NCI-H2227 treated with DMSO at 0.1 percent for 48 hours (cell line): ENCODE results near the gene KIRREL1.
A peak's percentile ranks its signal among the peaks of the same experiment; 100 is the strongest.

Experiments used
- DNase-seq: peaks from one replicate; lab custom pipeline; 2025; lab: John Stamatoyannopoulos, UW

KIRREL1 gene

GRCh38 chr1:157975228-157975950 lies 18.1 kb upstream of the KIRREL1 start:
- DNase-seq, result no peak

- DNase-seq, result no peak
Observed at GRCh38 chr1:157976888-157977287, 16.6 kb upstream of the KIRREL1 start.

GRCh38 chr1:157978586-157979403 lies 14.7 kb upstream of the KIRREL1 start:
- no peak for DNase-seq

GRCh38 chr1:157982136-157982535 lies 11.3 kb upstream of the KIRREL1 start:
- DNase-seq, result no peak

GRCh38 chr1:157983787-157984186 lies 9.7 kb upstream of the KIRREL1 start:
- no peak for DNase-seq

- no peak for DNase-seq
Observed at GRCh38 chr1:157984469-157984868, 9.0 kb upstream of the KIRREL1 start.

GRCh38 chr1:157985473-157985872 lies 8.0 kb upstream of the KIRREL1 start:
- DNase-seq, result no peak

GRCh38 chr1:157988002-157988401 lies 5.4 kb upstream of the KIRREL1 start:
- DNase-seq, result no peak

GRCh38 chr1:157992031-157992832 lies 1.2 kb upstream of the KIRREL1 start:
- DNase-seq, result peak; percentile 47

- DNase-seq, result no peak
Observed at GRCh38 chr1:157992833-157993146, 655 bp upstream of the KIRREL1 start.

GRCh38 chr1:157993918-157994605 lies 617 bp downstream of the KIRREL1 start:
- no peak for DNase-seq

GRCh38 chr1:157994704-157995582 lies 1.5 kb downstream of the KIRREL1 start:
- DNase-seq, result no peak

- no peak for DNase-seq
Observed at GRCh38 chr1:157995583-157996169, 2.2 kb downstream of the KIRREL1 start.

GRCh38 chr1:157996433-157996832 lies 3.0 kb downstream of the KIRREL1 start:
- DNase-seq, result no peak

GRCh38 chr1:158000507-158000906 lies 7.1 kb downstream of the KIRREL1 start:
- no peak for DNase-seq

- no peak for DNase-seq
Observed at GRCh38 chr1:158002022-158002630, 8.7 kb downstream of the KIRREL1 start.

- DNase-seq, result no peak
Observed at GRCh38 chr1:158002631-158003405, 9.4 kb downstream of the KIRREL1 start.

GRCh38 chr1:158003406-158003800 lies 10.0 kb downstream of the KIRREL1 start:
- DNase-seq, result no peak

GRCh38 chr1:158005224-158005623 lies 11.8 kb downstream of the KIRREL1 start:
- no peak for DNase-seq

GRCh38 chr1:158007180-158007579 lies 13.7 kb downstream of the KIRREL1 start:
- no peak for DNase-seq
